ENCODE data around the gene MED1.

The MED1 gene

GRCh38 chr17:39364236-39365025 is 86.6 kb downstream of the MED1 start:
- in situ Hi-C loops (cut with MboI; ENCODE audit: low sequenced_read_pairs) = no loop called here

DNA sequence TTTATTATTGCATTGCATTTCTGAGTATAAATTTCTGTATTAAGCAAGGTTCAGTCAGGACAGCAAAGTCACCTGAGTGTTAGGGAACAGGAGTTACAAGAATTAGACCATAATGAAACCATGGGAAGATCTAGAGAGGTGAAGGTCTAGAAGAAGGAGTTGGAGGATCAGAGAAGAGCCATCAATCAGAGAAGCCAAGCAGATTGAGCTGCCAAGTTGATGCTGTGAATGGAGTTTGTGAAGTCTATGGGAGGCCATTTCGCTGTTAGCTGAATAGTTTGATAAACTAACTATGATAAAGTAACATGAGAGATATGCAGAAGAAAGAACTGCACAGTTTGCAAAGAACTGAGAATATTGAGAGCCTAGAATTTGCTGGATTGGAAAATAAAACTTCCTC is 90.0 kb downstream of the MED1 start:
- in situ Hi-C loops (cut with MboI; ENCODE audit: low sequenced_read_pairs) = no loop called here

DNA sequence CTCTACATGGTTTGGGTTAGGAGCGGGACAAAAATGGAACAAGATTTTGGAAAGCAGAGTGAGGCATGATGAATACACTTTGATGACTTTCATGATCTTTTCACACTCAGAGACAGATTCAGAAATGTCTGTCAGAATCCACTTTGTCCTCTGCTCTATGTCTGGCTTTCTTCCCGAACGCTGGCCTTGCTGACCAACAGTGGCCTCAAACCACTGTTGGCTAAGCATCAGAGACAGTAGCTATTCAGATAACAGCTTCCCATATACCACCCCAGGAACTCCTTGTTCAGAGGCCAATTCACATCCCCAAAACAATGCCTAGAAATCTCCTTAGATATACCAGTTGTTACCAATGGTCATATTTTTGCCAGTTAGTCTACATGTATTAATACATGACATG is 90.5 kb downstream of the MED1 start:
- in situ Hi-C loops (cut with MboI; ENCODE audit: low sequenced_read_pairs) = no loop called here

- in situ Hi-C loops (cut with MboI; ENCODE audit: low sequenced_read_pairs) = no loop called here
Observed at GRCh38 chr17:39359994-39360393, 91.1 kb downstream of the MED1 start.

DNA sequence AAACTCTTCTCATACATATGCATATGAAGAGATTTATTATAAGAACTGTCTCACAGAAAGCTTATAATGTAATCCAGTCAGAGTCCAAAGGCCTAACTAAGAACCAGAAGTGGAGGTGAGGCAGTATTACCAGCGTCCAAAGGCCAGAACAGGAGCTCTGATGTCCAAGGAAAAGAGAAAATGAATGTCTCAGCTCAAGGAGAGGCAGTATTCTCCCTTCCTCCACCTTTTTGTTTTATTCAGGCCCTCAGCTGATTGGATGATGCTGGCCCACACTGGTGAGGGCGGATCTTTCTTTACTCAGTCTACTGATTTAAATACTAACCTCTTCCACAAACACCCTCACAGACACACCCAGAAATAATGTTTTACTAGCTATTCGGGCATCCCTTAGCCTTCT is 93.1 kb downstream of the MED1 start:
- in situ Hi-C loops (cut with MboI; ENCODE audit: low sequenced_read_pairs) = no loop called here

GRCh38 chr17:39357488-39357887 is 93.6 kb downstream of the MED1 start:
- in situ Hi-C loops (cut with MboI; ENCODE audit: low sequenced_read_pairs) = no loop called here

All from HL-60/S4 treated with retinoic acid at 250 ng/mL for 4 days and 3 days (cell line).